CD4-positive, alpha-beta T cell (primary cell): ENCODE measurements around the gene GNG7. TPM values are rescaled to one million over a fixed set of nuclear protein-coding genes. Genes with fewer than 3 reads are reported as not detected.

ENCODE experiments used
- ATAC-seq: fragments of 200-7000 bp; cut with Tn5 transposase; one replicate; pipeline ENCODE4 v1.10.0; 2022; ENCODE audit warnings: mild to moderate bottlenecking; ENCODE audit not compliant: poor library complexity
- CTCF ChIA-PET: fragments of 350-600 bp; sonication (Branson Sonifier 250); formaldehyde crosslinking; loops from one replicate; lab custom pipeline; 2021; ENCODE audit warnings: antibody characterized with exemption, inconsistent platforms; lab: Charles Lee
- POLR2A ChIA-PET: fragments of 350-600 bp; sonication (Branson Sonifier 250); formaldehyde crosslinking; loops from one replicate; lab custom pipeline; 2021; ENCODE audit warnings: antibody characterized with exemption, inconsistent platforms; lab: Charles Lee
- DNase-seq, 14 experiments: peaks; one replicate each; pipeline ENCODE4 v3.0.0-alpha.2; 2013 to 2020; ENCODE audit warnings: mixed read lengths in 2 of 14
- H3K27ac ChIP-seq, 2 donors: one replicate each; pipeline versions ENCODE4 v1.5.1 to v1.7.0; 2013; ENCODE audit warnings: low read length in 2 of 2, low read depth in 1 of 2, mild to moderate bottlenecking in 1 of 2
- H3K27me3 ChIP-seq, 2 experiments: 1 replicate in 1 of 2; 2 replicates in 1 of 2; pipeline versions ENCODE4 v1.6.1 to v1.7.0; 2013; ENCODE audit warnings: low read length in 2 of 2, control low read depth in 1 of 2, mild to moderate bottlenecking in 1 of 2, moderate library complexity in 1 of 2; ENCODE audit not compliant: insufficient read depth in 2 of 2, control insufficient read depth in 1 of 2
- H3K36me3 ChIP-seq: one replicate; pipeline ENCODE4 v1.6.1; 2013; ENCODE audit warnings: low read length, control low read depth; ENCODE audit not compliant: insufficient read depth
- H3K4me1 ChIP-seq: one replicate; pipeline ENCODE4 v1.6.1; 2013; ENCODE audit warnings: low read length, control low read depth; ENCODE audit not compliant: insufficient read depth
- H3K4me3 ChIP-seq: one replicate; pipeline ENCODE4 v1.5.1; 2013; ENCODE audit warnings: mild to moderate bottlenecking, low read length, moderate library complexity
- H3K9me3 ChIP-seq, 2 experiments: 1 replicate in 1 of 2; 2 replicates in 1 of 2; pipeline versions ENCODE4 v1.6.1 to v1.7.0; 2013; ENCODE audit warnings: low read length in 2 of 2, mild to moderate bottlenecking in 2 of 2, control low read depth in 1 of 2, moderate library complexity in 1 of 2; ENCODE audit not compliant: control insufficient read depth in 1 of 2, insufficient read depth in 1 of 2
- H3K27ac Mint-ChIP-seq: one replicate; pipeline ENCODE4 v1.8.0; 2020; ENCODE audit warnings: mixed read lengths
- H3K27me3 Mint-ChIP-seq: one replicate; pipeline ENCODE4 v1.8.0; 2021; ENCODE audit warnings: mixed read lengths
- H3K36me3 Mint-ChIP-seq: one replicate; pipeline ENCODE4 v1.8.0; 2021; ENCODE audit warnings: low read depth, mixed read lengths
- H3K4me1 Mint-ChIP-seq: one replicate; pipeline ENCODE4 v1.8.0; 2021; ENCODE audit warnings: low read depth, mixed read lengths
- H3K4me3 Mint-ChIP-seq: one replicate; pipeline ENCODE4 v1.8.0; 2020; ENCODE audit warnings: mild to moderate bottlenecking, mixed read lengths
- H3K9me3 Mint-ChIP-seq: one replicate; pipeline ENCODE4 v1.8.0; 2020; ENCODE audit warnings: mixed read lengths
- intact Hi-C, 2 experiments: fragments of 100-400 bp; cut with DNase I in 1 of 2; cut with micrococcal nuclease in 1 of 2; formaldehyde crosslinking; loops; one replicate each; pipeline versions ENCODE4 v1.15.1 to v1.9.0; 2023 to 2025; cut with DNase I, micrococcal nuclease
- total RNA-seq, 174 experiments: library from RNA in 2 of 174; stranded (reverse) in 2 of 174; gene quantifications; one replicate each; pipeline ENCODE4 v1.2.3 and lab custom pipeline; 2021 to 2026
- TF ChIP-seq, protein P1 (sequence below): fragments of 200-600 bp; IDR thresholded peaks from one replicate; pipeline ENCODE4 v1.8.0; 2022; ENCODE audit warnings: antibody characterized with exemption, mild to moderate bottlenecking

GNG7 gene
- total RNA-seq, 2 experiments from 2014 or later = 5.2 to 5.7 TPM

GRCh38 chr19:2579678-2580280, 122.7 kb downstream of the GNG7 start:
- H3K9me3 Mint-ChIP-seq = no peaks in the 10 kb centered on the region
- H3K9me3 ChIP-seq = peaks cover 17% of the 10 kb centered on the region in 2 experiments
- intact Hi-C loops = loop anchor here (1.0 to 2.0 kb wide), 4 partner anchors 29 to 105 kb away; no protein-coding TSS in a partner anchor
- no peaks in the 10 kb centered on the region for H3K36me3 ChIP-seq
- H3K4me1 Mint-ChIP-seq = no peaks in the 10 kb centered on the region
- ChIA-PET CTCF (interaction anchor here (0.6 to 2.8 kb wide), 10 partner anchors 19 to 106 kb away, joined by 3 to 20 read pairs (median 7); partner anchors contain the start of gene GADD45B), POLR2A (interaction anchor here (0.7 to 3.1 kb wide), 6 partner anchors 18 to 152 kb away, joined by 3 to 35 read pairs (median 4); partner anchors contain the start of gene GADD45B)
- H3K27ac ChIP-seq = no peak overlapping the region
- peaks cover 5% of the 10 kb centered on the region for H3K36me3 Mint-ChIP-seq
- no peak overlapping the region for H3K4me3 Mint-ChIP-seq
- H3K27me3 ChIP-seq = peaks cover 2 to 5% of the 10 kb centered on the region in 2 experiments
- TF ChIP-seq, protein P1, sequence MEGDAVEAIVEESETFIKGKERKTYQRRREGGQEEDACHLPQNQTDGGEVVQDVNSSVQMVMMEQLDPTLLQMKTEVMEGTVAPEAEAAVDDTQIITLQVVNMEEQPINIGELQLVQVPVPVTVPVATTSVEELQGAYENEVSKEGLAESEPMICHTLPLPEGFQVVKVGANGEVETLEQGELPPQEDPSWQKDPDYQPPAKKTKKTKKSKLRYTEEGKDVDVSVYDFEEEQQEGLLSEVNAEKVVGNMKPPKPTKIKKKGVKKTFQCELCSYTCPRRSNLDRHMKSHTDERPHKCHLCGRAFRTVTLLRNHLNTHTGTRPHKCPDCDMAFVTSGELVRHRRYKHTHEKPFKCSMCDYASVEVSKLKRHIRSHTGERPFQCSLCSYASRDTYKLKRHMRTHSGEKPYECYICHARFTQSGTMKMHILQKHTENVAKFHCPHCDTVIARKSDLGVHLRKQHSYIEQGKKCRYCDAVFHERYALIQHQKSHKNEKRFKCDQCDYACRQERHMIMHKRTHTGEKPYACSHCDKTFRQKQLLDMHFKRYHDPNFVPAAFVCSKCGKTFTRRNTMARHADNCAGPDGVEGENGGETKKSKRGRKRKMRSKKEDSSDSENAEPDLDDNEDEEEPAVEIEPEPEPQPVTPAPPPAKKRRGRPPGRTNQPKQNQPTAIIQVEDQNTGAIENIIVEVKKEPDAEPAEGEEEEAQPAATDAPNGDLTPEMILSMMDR = peak; percentile 15
- no peak overlapping the region for H3K27ac Mint-ChIP-seq
- peaks cover 5% of the 10 kb centered on the region for H3K27me3 Mint-ChIP-seq
- no peak for DNase-seq
- no peak for ATAC-seq
- H3K4me1 ChIP-seq = peaks cover 12% of the 10 kb centered on the region
- peak overlapping the region; percentile 30 for H3K4me3 ChIP-seq

GRCh38 chr19:2578901-2579677, 123.4 kb downstream of the GNG7 start:
- Mint-ChIP-seq H3K4me1 (no peaks in the 10 kb centered on the region), H3K36me3 (peaks cover 5% of the 10 kb centered on the region), H3K27ac (no peak overlapping the region), H3K9me3 (no peaks in the 10 kb centered on the region), H3K4me3 (no peak overlapping the region), H3K27me3 (peaks cover 5% of the 10 kb centered on the region)
- peaks cover 12% of the 10 kb centered on the region for H3K4me1 ChIP-seq
- intact Hi-C loops = loop anchor here (1.0 to 2.0 kb wide), 3 partner anchors 58 to 105 kb away; no protein-coding TSS in a partner anchor
- H3K4me3 ChIP-seq = peak overlapping the region; percentile 30
- TF ChIP-seq, protein P1 = peak; percentile 70
- no peak overlapping the region for H3K27ac ChIP-seq
- no peaks in the 10 kb centered on the region for H3K36me3 ChIP-seq
- peaks cover 2 to 5% of the 10 kb centered on the region in 2 experiments for H3K27me3 ChIP-seq
- H3K9me3 ChIP-seq = peaks cover 17 to 21% of the 10 kb centered on the region in 2 experiments
- ChIA-PET CTCF (interaction anchor here (0.6 to 2.8 kb wide), 10 partner anchors 20 to 106 kb away, joined by 3 to 20 read pairs (median 7); partner anchors contain the start of gene GADD45B), POLR2A (interaction anchor here (0.7 to 3.1 kb wide), 6 partner anchors 17 to 192 kb away, joined by 3 to 35 read pairs (median 4); partner anchors contain the start of gene GADD45B)
- DNase-seq (peak; percentile 29 to 80 (median 64)), ATAC-seq (peak; percentile 46)

DNA sequence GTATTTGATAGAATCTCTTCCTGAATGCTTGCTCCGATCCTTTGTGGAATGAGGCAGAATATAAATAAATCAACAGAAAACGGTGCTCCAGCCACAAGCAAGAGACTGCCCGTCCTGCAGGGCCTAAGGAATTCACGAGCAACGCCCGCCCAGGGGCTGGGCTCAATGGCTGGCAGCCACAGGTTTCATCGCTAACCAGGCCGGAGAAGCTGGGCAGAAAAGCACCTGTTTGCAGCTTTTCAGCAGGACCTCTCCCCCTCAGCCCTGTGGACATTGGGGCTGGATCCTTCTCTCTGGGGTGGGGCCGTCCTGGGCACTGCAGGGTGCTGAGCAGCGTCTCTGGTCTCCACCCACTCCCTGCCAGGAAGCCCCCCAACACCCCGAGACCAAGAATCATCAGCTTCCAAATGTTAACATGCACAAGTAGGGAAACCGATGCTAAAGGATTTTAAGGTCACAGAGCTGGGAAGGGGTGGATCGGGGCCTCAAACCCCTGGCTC, 124.1 kb downstream of the GNG7 start:
- TF ChIP-seq, protein P1 = no peak
- DNase-seq (no peak), ATAC-seq (no peak)
- intact Hi-C loops = loop anchor here in 1 of 2 experiments (2.0 kb wide), 1 partner anchor 58 kb away; no protein-coding TSS in a partner anchor
- Mint-ChIP-seq H3K27me3 (peaks cover 5% of the 10 kb centered on the region), H3K9me3 (no peaks in the 10 kb centered on the region), H3K36me3 (peaks cover 5% of the 10 kb centered on the region), H3K4me1 (no peaks in the 10 kb centered on the region), H3K4me3 (no peak overlapping the region), H3K27ac (no peak overlapping the region)
- Histone ChIP-seq H3K4me1 (peaks cover 12% of the 10 kb centered on the region), H3K4me3 (no peak overlapping the region), H3K36me3 (no peaks in the 10 kb centered on the region), H3K27me3 (peaks cover 2 to 5% of the 10 kb centered on the region in 2 experiments), H3K9me3 (peaks cover 11 to 19% of the 10 kb centered on the region in 2 experiments), H3K27ac (no peak overlapping the region)
- CTCF ChIA-PET = interaction anchor here (1.0 to 2.8 kb wide), 5 partner anchors 21 to 102 kb away, joined by 3 to 20 read pairs (median 8); partner anchors contain the start of gene GADD45B
- POLR2A ChIA-PET = interaction anchor here (0.7 to 3.1 kb wide), 4 partner anchors 26 to 193 kb away, joined by 3 to 35 read pairs (median 4); partner anchors contain the start of gene GADD45B
